Measurements from ENCODE around the gene SMARCB1.

Gene SMARCB1

GRCh38 chr22:23786752-23787599 lies at the start of gene SMARCB1:
TSS of gene SMARCB1 (plus strand) at chr22:23786966. CDS start at chr22:23787170, 204 bp downstream.
- no peak for TF ChIP-seq CTCF (IDR thresholded peaks at IDR 0.05; ENCODE audit: extremely low read depth, missing control alignments)
- peak; percentile 96 for DNase-seq (ENCODE audit: low spot score)

GRCh38 chr22:23737696-23738095 lies 49.1 kb upstream of the SMARCB1 start:
- TF ChIP-seq CTCF (IDR thresholded peaks at IDR 0.05; ENCODE audit: extremely low read depth, missing control alignments): no peak
- DNase-seq (ENCODE audit: low spot score): no peak

- no peak for TF ChIP-seq CTCF (IDR thresholded peaks at IDR 0.05; ENCODE audit: extremely low read depth, missing control alignments)
- DNase-seq (ENCODE audit: low spot score): no peak
Measured at GRCh38 chr22:23742505-23743264, 44.1 kb upstream of the SMARCB1 start.

GRCh38 chr22:23743303-23743705 lies 43.5 kb upstream of the SMARCB1 start:
- no peak for DNase-seq (ENCODE audit: low spot score)
- no peak for TF ChIP-seq CTCF (IDR thresholded peaks at IDR 0.05; ENCODE audit: extremely low read depth, missing control alignments)

GRCh38 chr22:23744001-23744400 lies 42.8 kb upstream of the SMARCB1 start:
- DNase-seq (ENCODE audit: low spot score): no peak
- no peak for TF ChIP-seq CTCF (IDR thresholded peaks at IDR 0.05; ENCODE audit: extremely low read depth, missing control alignments)

GRCh38 chr22:23744485-23744884 lies 42.3 kb upstream of the SMARCB1 start:
- no peak for DNase-seq (ENCODE audit: low spot score)
- no peak for TF ChIP-seq CTCF (IDR thresholded peaks at IDR 0.05; ENCODE audit: extremely low read depth, missing control alignments)

GRCh38 chr22:23745791-23746190 lies 41.0 kb upstream of the SMARCB1 start:
- no peak for DNase-seq (ENCODE audit: low spot score)
- TF ChIP-seq CTCF (IDR thresholded peaks at IDR 0.05; ENCODE audit: extremely low read depth, missing control alignments): no peak

Data from GM20000 (cell line).